HFFc6 (cell line): ENCODE results near the gene GNAZ. TPM values are rescaled to one million over a fixed set of nuclear protein-coding genes. Genes with fewer than 3 reads are reported as not detected.

Source experiments
- DNase-seq: peaks from one replicate; pipeline ENCODE4 v3.0.0-alpha.2; 2018
- H3K27ac Mint-ChIP-seq: 2 replicates; pipeline ENCODE4 v1.8.0; 2020; ENCODE audit warnings: mild to moderate bottlenecking, mixed read lengths
- H3K27me3 Mint-ChIP-seq: 2 replicates; pipeline ENCODE4 v1.8.0; 2021; ENCODE audit warnings: mild to moderate bottlenecking, moderate library complexity, mixed read lengths; ENCODE audit not compliant: insufficient read depth
- H3K36me3 Mint-ChIP-seq: 2 replicates; pipeline ENCODE4 v1.8.0; 2021; ENCODE audit warnings: low read depth, mixed read lengths
- H3K4me1 Mint-ChIP-seq: 2 replicates; pipeline ENCODE4 v1.8.0; 2020; ENCODE audit warnings: low read depth, mixed read lengths
- H3K4me3 Mint-ChIP-seq: 2 replicates; pipeline ENCODE4 v1.8.0; 2020; ENCODE audit warnings: mild to moderate bottlenecking, moderate library complexity, mixed read lengths
- H3K9me3 Mint-ChIP-seq: 2 replicates; pipeline ENCODE4 v1.8.0; 2020; ENCODE audit warnings: mild to moderate bottlenecking, mixed read lengths
- CTCF ChIP-seq: fragments of 200-600 bp; sonication (generic); IDR thresholded peaks from 2 replicates; pipeline ENCODE4 v1.5.0; 2021; ENCODE audit warnings: antibody characterized with exemption, mild to moderate bottlenecking
- total RNA-seq, 6 experiments: library from RNA; stranded (reverse); fragmentation: NEBNext Ultra II Directional; extraction: Animal tissue kit (Norgen Biotek cat#: 25700); gene quantifications; 2 replicates in 1 of 6; 3 replicates in 5 of 6; pipeline ENCODE4 v1.2.3, GENCODE V29; 2021

GNAZ gene
- total RNA-seq, 6 experiments from 2014 or later, result 19.0 to 22.5 (median 20.1) TPM

DNA sequence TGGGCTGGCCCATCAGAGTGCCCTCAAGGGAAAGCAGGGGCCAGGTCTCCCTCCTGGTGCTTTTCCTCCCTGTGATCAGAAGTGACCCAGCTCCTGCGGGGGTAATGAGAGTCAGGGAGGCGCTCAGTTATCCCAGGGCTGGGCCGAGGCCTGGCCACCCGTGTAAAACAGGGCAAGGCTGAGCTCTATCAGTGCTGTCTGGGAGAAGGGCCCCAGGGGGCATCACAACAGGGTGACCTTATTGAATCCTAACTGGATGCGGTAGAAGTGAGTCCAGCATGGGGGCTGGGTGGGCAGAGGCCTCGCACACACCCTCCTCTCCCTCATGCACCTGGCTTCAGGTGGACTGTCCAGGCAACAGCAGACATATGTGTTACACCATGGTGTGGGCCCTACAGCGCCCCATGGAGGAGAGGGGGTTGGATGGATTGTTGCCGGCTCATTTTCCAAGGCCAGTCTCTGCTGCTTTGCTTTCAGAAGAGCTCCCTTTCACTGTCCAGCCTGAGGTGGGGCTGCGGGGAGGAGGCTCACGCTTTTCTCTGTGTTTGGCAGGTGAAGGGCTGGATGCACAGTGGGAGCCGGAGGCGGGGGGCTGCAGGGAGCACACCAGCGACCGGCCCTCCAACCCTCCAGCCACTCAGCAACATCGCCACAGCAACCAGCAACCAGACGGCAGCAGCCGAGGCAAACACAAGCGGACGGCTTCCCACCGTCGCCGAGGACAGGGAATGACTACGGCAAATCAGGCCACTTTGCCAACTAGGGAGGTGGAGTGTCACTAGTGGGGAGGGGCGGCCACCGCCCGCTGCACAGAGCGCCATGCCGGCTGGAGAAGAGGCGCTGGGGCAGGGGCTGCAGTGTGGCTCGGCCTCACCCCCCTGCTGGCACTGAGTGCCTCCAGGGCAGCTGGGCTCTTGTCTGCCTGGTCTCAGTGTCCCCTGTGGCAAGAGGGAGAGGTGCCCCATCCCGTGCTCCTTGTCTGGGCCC is 24.7 kb downstream of the GNAZ start:
- no peak for DNase-seq
- Mint-ChIP-seq H3K27me3 (no peaks in the 10 kb centered on the region; the same call in 1 of the 2 replicates), H3K4me3 (no peak overlapping the region), H3K36me3 (no peaks in the 10 kb centered on the region; the same call in 1 of the 2 replicates), H3K9me3 (no peaks in the 10 kb centered on the region), H3K4me1 (no peaks in the 10 kb centered on the region), H3K27ac (no peak overlapping the region)
- TF ChIP-seq CTCF, result no peak

- TF ChIP-seq CTCF, result no peak
- H3K27ac Mint-ChIP-seq, result no peak overlapping the region
- H3K9me3 Mint-ChIP-seq, result no peaks in the 10 kb centered on the region
- H3K27me3 Mint-ChIP-seq, result no peaks in the 10 kb centered on the region; the same call in 1 of the 2 replicates
- no peaks in the 10 kb centered on the region; the same call in 1 of the 2 replicates for H3K36me3 Mint-ChIP-seq
- no peak for DNase-seq
- H3K4me3 Mint-ChIP-seq, result no peak overlapping the region
- no peaks in the 10 kb centered on the region for H3K4me1 Mint-ChIP-seq
Measured at GRCh38 chr22:23095733-23096342, 25.5 kb downstream of the GNAZ start.

DNA sequence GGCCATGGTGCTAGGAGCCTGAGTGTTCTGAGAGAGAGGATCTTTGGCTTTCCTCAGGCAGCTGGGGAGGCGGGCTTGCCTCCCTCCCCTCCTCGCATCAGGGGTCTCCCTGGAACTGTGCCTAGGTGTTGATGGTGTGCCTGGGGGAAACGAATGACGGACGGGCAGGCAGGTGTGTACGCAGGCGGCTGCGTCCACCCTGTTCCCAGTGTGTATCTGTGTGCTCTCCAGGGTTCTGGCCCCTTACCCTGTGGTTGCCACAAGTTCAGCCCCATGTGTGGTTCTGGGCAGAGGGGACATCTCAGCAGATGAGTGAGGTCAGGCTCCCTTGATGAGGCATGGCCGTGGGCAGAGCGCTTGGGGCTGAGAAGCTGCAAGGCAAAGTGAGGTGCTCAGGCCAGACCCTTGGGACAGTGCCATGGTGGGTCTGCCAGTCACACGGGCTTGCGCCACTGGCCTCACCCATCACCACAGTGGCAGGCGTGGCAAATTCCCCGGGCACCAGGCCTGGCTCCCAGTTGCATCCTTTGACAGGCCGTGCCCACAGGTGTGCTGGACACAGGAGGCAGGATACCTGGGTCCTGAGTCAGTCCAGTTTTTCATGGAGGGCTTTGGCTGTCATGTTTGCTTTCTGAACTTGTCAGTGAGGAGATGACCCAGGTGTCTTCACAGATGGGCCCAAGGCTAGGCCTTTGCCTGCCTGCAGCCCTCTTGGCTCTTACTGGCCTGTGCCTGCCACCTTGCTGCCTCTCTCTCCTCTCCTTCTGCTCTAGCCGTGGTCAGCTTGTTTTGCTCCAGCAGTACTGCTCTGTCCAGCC is 27.3 kb downstream of the GNAZ start:
- H3K9me3 Mint-ChIP-seq, result no peaks in the 10 kb centered on the region
- H3K36me3 Mint-ChIP-seq, result no peaks in the 10 kb centered on the region; the same call in 1 of the 2 replicates
- no peaks in the 10 kb centered on the region for H3K4me1 Mint-ChIP-seq
- TF ChIP-seq CTCF, result no peak
- H3K4me3 Mint-ChIP-seq, result no peak overlapping the region
- no peak for DNase-seq
- H3K27ac Mint-ChIP-seq, result no peak overlapping the region
- H3K27me3 Mint-ChIP-seq, result no peaks in the 10 kb centered on the region; the same call in 1 of the 2 replicates

DNA sequence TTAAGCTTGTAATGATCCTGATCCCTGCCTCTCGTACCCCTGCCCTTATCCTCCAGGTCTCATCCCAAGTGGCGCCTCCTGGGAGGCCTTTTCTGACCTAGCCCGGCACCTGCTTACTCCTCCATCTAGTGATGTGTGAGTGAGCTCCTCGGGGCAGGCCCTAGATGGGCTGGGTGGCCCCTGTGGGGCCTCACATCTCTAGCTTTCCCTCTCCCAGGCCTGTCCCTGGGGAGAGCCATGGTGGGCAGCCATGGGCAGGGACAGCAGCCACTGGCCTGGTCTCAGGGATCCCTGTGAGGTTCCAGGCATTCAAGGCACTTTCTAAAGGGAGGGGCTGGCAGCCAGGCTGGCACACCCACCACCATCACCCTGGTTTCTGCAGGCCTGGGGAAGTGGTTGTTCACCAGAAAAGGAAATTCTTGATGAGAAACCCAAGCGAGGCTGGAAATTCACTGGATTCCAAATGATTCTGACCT is 27.9 kb downstream of the GNAZ start:
- Mint-ChIP-seq H3K4me3 (no peak overlapping the region), H3K4me1 (no peaks in the 10 kb centered on the region), H3K9me3 (no peaks in the 10 kb centered on the region), H3K36me3 (no peaks in the 10 kb centered on the region; the same call in 1 of the 2 replicates), H3K27ac (no peak overlapping the region), H3K27me3 (no peaks in the 10 kb centered on the region; the same call in 1 of the 2 replicates)
- DNase-seq, result no peak
- no peak for TF ChIP-seq CTCF
